Brain microvascular endothelial cell (primary cell): ENCODE data around the gene KCNG2.

Source experiments
- DNase-seq: peaks from one replicate; pipeline ENCODE4 v3.0.0-alpha.2; 2020
- H3K27ac ChIP-seq: fragments of 250-450 bp; sonication (Bioruptor Pico); 2 replicates; pipeline ENCODE4 v1.5.1; 2020; ENCODE audit warnings: mild to moderate bottlenecking, moderate library complexity
- H3K27me3 ChIP-seq: fragments of 250-450 bp; sonication (Bioruptor Pico); replicated peaks from 2 replicates; pipeline ENCODE4 v1.5.1; 2020; ENCODE audit warnings: mild to moderate bottlenecking
- H3K36me3 ChIP-seq: fragments of 250-450 bp; sonication (Bioruptor Pico); replicated peaks from 2 replicates; pipeline ENCODE4 v1.5.1; 2020; ENCODE audit warnings: mild to moderate bottlenecking
- H3K4me3 ChIP-seq: 2 replicates; pipeline ENCODE4 v1.5.1; 2011; ENCODE audit warnings: low read depth, mild to moderate bottlenecking, control low read depth, low read length, moderate library complexity
- CTCF ChIP-seq: IDR thresholded peaks from 2 replicates; pipeline ENCODE4 v1.5.1; 2011; ENCODE audit warnings: low read depth, mild to moderate bottlenecking, moderate library complexity, low read length, control low read depth, inconsistent platforms; ENCODE audit errors: missing control alignments
- in situ Hi-C: cut with HindIII; loops from 2 replicates; pipeline ENCODE4 v1.10.0; 2017; ENCODE audit warnings: low sequenced_read_pairs, low pct_ligation_motif_present

KCNG2 gene

GRCh38 chr18:79915161-79916127 is 117.7 kb downstream of the KCNG2 start:
- TF ChIP-seq CTCF, result no peak
- Histone ChIP-seq H3K27me3 (no peaks in the 10 kb centered on the region), H3K36me3 (peaks cover 14% of the 10 kb centered on the region), H3K4me3 (no peak overlapping the region), H3K27ac (no peak overlapping the region)
- no peak for DNase-seq
- in situ Hi-C loops, result no loop called here

GRCh38 chr18:79916128-79916494 is 118.4 kb downstream of the KCNG2 start:
- TF ChIP-seq CTCF, result no peak

GRCh38 chr18:79916546-79917168 is 118.9 kb downstream of the KCNG2 start:
- Histone ChIP-seq H3K4me3 (no peak overlapping the region), H3K27me3 (no peaks in the 10 kb centered on the region), H3K36me3 (peaks cover 14% of the 10 kb centered on the region), H3K27ac (no peak overlapping the region)
- no peak for TF ChIP-seq CTCF
- in situ Hi-C loops, result no loop called here
- no peak for DNase-seq

More at GRCh38 chr18:79916128-79916494, 118.4 kb downstream of the KCNG2 start:
- Histone ChIP-seq H3K4me3 (no peak overlapping the region), H3K27ac (no peak overlapping the region), H3K36me3 (peaks cover 14% of the 10 kb centered on the region), H3K27me3 (no peaks in the 10 kb centered on the region)
- in situ Hi-C loops, result no loop called here
- DNase-seq, result no peak

- peaks cover 14% of the 10 kb centered on the region for H3K36me3 ChIP-seq
- H3K27ac ChIP-seq, result no peak overlapping the region
- TF ChIP-seq CTCF, result no peak
- no peak for DNase-seq
- in situ Hi-C loops, result no loop called here
- H3K27me3 ChIP-seq, result no peaks in the 10 kb centered on the region
- no peak overlapping the region for H3K4me3 ChIP-seq
Measured at GRCh38 chr18:79917169-79917852, 119.6 kb downstream of the KCNG2 start.

- in situ Hi-C loops, result no loop called here
- Histone ChIP-seq H3K27ac (no peak overlapping the region), H3K27me3 (no peaks in the 10 kb centered on the region), H3K4me3 (no peak overlapping the region), H3K36me3 (peaks cover 14% of the 10 kb centered on the region)
- DNase-seq, result no peak
- TF ChIP-seq CTCF, result no peak
Measured at GRCh38 chr18:79917853-79918614, 120.3 kb downstream of the KCNG2 start.
